ENCODE results near the gene A3GALT2.

The A3GALT2 gene

GRCh38 chr1:33276573-33277298 is 44.2 kb downstream of the A3GALT2 start:
- no peak for TF ChIP-seq CTCF (IDR thresholded peaks at IDR 0.05; ENCODE audit: control insufficient read depth, insufficient read depth, low read depth, low read length, missing control alignments)
- DNase-seq (ENCODE audit: low read depth) = no peak

GRCh38 chr1:33275706-33276572 is 45.0 kb downstream of the A3GALT2 start:
- DNase-seq (ENCODE audit: low read depth) = no peak
- H3K4me3 ChIP-seq (ENCODE audit: control insufficient read depth, low read depth, low read length) = no peak overlapping the region
- TF ChIP-seq CTCF (IDR thresholded peaks at IDR 0.05; ENCODE audit: control insufficient read depth, insufficient read depth, low read depth, low read length, missing control alignments) = no peak

More at GRCh38 chr1:33276573-33277298, 44.2 kb downstream of the A3GALT2 start:
- no peak overlapping the region for H3K4me3 ChIP-seq (ENCODE audit: control insufficient read depth, low read depth, low read length)

- TF ChIP-seq CTCF (IDR thresholded peaks at IDR 0.05; ENCODE audit: control insufficient read depth, insufficient read depth, low read depth, low read length, missing control alignments) = no peak
- DNase-seq (ENCODE audit: low read depth) = no peak
These were observed 45.7 kb downstream of the A3GALT2 start for GRCh38 chr1:33275195-33275594.

GRCh38 chr1:33274446-33274845 is 46.5 kb downstream of the A3GALT2 start:
- no peak overlapping the region for H3K4me3 ChIP-seq (ENCODE audit: control insufficient read depth, low read depth, low read length)
- TF ChIP-seq CTCF (IDR thresholded peaks at IDR 0.05; ENCODE audit: control insufficient read depth, insufficient read depth, low read depth, low read length, missing control alignments) = no peak
- no peak for DNase-seq (ENCODE audit: low read depth)

More at GRCh38 chr1:33275195-33275594, 45.7 kb downstream of the A3GALT2 start:
- H3K4me3 ChIP-seq (ENCODE audit: control insufficient read depth, low read depth, low read length) = no peak overlapping the region

- no peak for TF ChIP-seq CTCF (IDR thresholded peaks at IDR 0.05; ENCODE audit: control insufficient read depth, insufficient read depth, low read depth, low read length, missing control alignments)
- H3K4me3 ChIP-seq (ENCODE audit: control insufficient read depth, low read depth, low read length) = no peak overlapping the region
- no peak for DNase-seq (ENCODE audit: low read depth)
These were observed 46.9 kb downstream of the A3GALT2 start for GRCh38 chr1:33273961-33274371.

GRCh38 chr1:33273406-33273805 is 47.5 kb downstream of the A3GALT2 start:
- no peak for DNase-seq (ENCODE audit: low read depth)
- no peak overlapping the region for H3K4me3 ChIP-seq (ENCODE audit: control insufficient read depth, low read depth, low read length)
- no peak for TF ChIP-seq CTCF (IDR thresholded peaks at IDR 0.05; ENCODE audit: control insufficient read depth, insufficient read depth, low read depth, low read length, missing control alignments)

Measured in AG09309 (cell line).